ENCODE results near the gene KCTD5.
"Not testable (repeated sequence)": the region's sequence is repeated elsewhere in the genome, so short reads cannot be mapped to it uniquely, and the experiment has no call there.

KCTD5 gene

DNA sequence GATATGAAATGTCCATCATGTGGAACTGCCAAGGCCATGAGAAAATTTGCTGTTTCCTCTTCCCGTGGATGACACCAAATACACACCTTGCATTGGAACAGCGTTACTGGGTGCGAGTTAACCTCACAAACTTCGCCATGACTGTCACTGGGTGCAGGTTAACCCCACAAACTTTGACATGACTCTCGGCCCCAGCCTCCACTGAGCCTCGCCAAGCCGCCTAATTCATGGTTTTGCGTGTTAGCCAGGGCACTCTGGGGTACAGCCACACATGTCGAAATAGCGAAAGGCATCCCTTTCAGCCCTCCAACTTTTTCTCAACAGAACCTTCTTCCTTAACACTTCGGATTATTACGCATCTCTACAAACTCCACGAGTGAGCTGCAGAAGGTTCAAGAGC, 10.6 kb upstream of the KCTD5 start:
- DNase-seq (ENCODE audit: low read depth in 2 of 2, low spot score in 1 of 2): no peak

DNA sequence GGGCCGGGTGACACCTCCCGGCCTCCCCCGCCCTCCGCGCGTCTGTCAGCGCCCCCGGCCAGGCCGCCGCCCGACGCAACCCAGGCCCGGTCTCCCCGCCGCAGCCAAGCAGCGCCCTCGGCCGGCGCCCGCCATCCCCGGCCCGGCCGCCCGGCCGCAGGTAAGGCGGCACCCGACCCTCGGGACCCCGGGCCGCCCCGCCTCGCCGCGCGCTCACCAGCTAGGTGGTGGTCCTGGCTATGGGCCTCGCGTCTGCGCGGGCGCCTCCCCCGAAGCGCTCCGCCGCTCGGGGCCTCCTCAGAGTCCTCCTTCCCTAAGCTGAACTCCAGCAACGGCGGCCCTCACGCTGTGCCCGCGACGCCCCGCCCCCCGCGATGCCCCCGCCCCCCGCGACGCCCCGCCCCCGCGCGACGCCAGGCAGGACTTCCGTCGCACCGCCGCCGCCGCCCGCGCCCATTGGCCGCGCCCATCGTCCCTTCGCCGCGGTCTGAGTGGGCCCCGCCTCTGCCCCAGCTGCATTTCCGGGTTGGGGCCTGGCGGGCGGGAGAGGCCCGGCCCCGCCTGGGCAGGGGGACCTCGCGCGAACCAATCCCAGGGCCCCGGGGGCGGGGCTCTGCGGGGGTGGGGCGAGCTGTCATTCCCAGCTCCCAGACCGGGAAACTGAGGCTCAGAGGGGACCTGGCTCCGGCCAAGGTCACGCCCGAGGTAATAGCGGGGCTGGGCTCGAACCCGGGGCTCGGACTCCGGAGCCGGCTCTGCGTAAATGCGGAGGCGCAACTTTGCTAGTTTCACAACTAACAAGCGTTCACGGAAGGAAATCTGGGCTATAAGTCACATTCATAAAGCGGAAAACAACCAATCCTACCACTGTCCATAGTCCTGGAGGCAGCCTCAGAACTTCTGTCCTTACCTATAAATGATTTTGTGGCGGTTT, 9.0 kb upstream of the KCTD5 start:
- DNase-seq (ENCODE audit: low read depth in 2 of 2, low spot score in 1 of 2): peak; percentile 72 to 89

DNA sequence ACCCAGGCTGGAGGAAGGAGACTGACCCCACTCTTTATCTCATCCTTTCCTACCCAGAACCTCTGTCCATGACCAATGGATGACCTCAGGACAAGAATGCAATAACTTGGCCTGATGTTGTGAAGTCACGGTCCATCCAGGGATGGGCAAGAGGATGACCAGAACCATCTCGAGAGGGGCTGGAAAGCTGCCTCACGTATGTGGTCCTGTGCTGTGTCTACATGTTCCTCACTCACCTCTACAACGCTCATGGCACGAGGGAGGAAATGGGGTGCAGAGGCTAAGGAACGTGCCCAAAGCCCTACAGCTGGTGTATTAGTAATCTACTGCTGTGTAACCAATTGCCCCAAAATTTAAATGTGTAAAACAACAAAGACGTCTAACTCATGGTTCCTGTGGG, 7.3 kb upstream of the KCTD5 start:
- no peak for DNase-seq (ENCODE audit: low read depth in 2 of 2, low spot score in 1 of 2)

DNA sequence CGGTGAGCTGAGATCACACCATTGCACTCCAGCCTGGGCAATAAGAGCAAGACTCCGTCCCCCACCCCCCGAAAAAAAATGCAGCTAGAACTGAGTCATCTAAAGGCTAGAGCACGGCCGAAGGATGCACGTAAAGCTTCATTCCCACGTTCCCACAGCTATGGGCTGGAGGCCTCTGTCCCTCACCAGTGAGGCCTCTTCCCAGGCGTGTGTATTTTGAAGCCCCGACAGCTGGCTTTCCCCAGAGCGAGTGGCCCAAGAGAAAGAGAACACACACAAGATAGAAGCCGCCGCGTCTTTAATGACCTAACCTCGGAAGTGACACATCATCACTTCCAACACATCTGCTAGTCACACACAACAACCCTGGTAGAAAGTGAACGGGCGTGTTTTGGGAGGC, 6.6 kb upstream of the KCTD5 start:
- DNase-seq (ENCODE audit: low read depth in 2 of 2, low spot score in 1 of 2): no peak

DNA sequence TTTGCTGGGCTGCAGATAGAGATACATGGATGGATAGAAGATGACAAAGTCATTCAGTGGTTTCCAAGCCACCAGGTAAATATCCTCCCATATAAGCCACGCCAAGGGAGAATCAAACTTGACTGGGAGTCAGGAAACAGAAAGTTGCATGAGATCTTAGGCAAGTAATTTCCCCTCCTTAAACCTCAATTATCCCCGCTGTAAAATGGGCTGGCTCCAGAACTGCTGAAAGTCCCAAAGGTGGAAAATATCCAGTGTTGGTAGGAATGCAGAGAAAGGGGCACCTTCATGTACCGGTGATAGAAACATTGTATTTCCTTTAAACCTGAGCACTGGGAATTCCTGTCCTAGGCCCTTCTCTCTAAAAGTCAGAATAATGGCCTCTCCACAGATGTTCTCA, 5.4 kb upstream of the KCTD5 start:
- DNase-seq (ENCODE audit: low read depth in 2 of 2, low spot score in 1 of 2): not testable (repeated sequence)

DNA sequence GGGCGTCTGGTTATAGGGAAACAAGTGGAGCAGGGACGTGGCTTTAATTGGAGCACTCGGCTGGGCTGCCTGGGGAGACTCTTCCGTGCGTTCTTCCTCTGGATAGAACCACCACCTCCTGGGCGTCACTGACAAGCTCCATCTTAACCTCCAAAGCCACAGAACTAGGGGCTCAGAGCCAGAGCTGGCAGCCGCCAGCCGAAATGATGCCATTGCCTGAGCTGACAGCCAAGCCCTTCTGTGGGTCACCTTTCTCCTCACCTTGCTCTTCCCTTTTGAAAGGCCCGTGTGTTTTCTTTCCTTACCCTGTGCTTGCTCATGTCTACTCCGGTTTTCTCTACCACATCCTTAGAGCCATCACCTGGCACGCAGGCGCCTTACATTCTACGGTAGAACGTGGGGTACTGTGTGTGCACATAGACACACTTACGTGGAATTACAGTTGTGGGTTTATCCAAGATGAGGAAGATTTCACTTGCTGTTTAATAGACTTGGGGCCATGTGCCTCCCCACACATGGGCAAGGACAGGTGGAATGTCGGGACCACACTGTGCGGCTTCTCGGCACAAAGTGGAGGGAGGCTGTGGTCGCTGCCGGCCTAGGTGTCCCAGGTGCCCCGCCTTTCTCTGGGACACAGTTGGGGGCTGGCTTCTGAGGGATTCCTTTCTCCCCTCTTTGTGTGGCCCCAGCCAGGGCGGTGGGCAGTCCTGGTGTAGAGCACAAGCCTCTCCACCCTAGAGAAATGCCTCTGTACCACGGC, 3.9 kb upstream of the KCTD5 start:
- DNase-seq (ENCODE audit: low read depth in 2 of 2, low spot score in 1 of 2): not testable (repeated sequence)

DNA sequence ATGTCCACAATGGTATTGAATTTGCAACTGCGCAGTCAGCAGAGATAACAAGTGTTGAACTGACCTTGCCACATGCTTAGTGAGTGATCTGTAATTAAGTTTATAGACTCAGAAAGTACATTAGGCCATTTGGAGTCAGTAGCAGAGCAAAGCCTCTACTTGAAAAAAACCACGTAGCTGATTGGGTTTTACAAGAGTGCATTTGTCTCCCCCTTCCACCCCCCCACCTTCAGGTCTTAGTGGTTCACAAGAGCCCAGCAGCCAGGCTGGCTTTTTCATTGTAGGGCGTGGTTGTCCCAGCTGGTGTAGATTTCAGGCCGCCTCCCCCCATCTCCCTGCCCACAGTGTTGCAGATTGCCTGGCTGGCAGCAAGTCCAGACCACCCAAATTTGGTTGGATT, 2.4 kb upstream of the KCTD5 start:
- DNase-seq (ENCODE audit: low read depth in 2 of 2, low spot score in 1 of 2): not testable (repeated sequence)

DNA sequence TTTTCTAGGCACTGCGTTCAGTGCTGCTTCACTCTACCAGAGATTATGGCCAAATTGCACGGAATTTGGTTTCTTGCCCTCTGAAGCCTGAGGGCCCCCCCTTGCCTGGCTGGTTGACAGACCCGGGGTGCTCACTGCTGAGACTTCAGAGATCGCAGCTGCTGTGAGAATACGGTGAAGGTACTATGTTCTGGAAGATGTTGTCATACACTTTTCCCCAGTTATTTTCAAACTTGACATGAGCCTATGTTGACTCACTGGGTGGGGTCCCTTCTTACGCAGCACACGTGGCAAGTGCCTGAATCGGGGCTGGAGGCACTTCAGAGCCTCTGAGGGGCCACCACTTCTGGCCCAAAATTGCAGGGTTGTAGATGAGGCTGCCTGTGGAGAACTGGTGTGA, 2.0 kb upstream of the KCTD5 start:
- not testable (repeated sequence) for DNase-seq (ENCODE audit: low read depth in 2 of 2, low spot score in 1 of 2)

DNA sequence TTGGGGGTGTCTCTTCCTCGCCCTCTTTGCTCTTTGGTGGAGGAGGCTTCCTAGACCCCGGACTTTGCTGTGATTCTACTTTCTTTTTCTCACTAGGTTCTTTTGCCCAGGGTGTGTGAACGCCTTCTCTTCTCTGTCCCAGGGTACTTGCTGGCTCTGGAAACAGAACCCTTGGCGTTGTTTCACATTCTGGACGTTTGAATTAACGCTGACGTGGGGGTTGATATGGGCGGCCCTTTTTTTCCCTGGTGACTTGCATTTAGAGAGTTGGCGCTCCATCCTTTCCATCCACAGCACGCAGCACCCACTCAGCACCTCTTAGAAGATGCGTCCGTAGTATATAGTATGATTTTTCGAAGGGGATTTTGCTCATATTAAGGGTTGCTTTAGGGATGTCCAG, 718 bp downstream of the KCTD5 start:
- DNase-seq (ENCODE audit: low read depth in 2 of 2, low spot score in 1 of 2): not testable (repeated sequence)

DNA sequence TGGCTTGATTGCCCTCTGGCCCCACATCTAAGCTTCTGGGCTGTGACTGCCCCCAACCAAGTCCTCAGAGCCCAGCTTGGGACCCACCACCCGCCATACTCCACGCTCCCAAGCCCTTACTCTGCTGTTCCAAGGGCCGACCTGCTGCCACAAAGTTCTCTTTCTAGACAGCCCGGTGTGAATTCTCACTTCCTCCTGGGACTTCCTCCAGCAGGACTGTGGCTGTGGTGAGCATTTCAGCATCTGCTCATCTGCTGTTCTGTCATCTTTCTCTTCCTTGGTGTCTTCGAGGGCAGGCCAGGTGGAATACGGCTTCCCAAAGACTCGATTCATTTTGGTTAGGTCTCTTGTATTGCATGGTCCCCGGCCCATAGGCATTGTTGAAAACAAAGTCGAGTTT, 3.8 kb downstream of the KCTD5 start:
- DNase-seq (ENCODE audit: low read depth in 2 of 2, low spot score in 1 of 2): not testable (repeated sequence)

DNA sequence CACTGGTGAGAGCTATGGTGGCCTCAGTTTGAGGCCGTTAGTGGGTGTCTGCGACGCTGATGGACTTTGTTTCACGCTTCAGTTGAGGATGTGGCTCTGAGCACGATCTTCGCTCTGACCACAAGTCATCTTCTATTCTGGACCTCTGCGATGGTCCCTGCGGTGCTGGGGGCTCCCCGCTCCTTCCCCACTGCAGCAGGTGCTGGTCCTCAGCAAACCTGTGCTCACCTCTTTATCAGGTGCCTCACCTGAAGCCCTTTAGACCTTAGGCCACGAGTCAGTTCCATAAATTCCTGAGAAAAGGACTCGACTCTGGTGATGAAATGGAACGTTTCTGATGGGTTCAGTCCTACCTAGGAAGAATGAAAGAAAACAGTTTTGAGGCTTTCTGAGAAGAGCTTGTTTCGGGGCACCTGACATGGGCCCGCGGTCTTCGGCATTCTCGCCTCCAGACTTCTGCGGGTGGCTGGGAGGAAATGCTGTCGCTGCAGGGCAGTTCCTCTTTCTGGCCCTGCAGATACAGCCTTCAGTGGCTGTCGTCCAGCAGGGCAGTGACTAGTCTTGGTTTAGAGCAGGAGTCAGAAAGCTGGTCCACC, 4.7 kb downstream of the KCTD5 start:
- no peak for DNase-seq (ENCODE audit: low read depth in 2 of 2, low spot score in 1 of 2)

DNA sequence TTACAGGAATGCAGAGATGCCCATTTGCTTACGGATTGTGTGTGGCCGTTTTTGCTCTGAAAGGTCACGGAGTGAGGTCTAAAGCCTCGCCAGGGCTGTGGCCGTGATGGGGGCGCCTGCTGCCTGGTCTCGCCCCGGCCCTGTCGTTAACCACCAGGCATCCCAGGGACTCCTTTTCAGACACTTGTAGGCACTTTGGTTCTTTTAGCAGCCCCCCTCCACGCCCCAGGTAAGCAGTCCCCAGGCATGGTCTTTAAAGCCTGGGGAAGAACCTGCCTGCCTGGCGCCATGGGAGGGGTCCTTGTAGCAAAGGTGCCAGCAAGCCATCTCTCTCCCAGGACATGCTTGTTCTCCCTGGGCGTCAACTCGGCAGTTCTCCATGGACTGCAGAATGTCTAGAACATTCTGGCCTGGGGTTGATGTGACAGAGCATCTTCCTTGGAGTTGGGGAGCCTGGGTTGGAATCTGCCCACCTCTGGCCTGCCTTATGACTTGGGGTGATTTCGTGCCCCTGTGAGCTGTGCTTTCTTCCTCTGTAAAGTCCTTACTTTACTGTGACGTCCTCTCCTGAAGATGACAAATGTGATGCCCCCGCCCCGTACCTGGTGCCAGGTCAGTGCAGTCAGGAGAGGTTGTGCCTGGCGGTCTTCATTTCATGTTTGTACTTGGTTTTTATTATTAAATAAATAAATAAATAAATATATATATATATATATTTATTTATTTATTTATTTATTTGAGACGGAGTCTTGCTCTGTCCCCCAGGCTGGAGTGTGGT, 5.4 kb downstream of the KCTD5 start:
- DNase-seq (ENCODE audit: low read depth in 2 of 2, low spot score in 1 of 2): no peak

DNA sequence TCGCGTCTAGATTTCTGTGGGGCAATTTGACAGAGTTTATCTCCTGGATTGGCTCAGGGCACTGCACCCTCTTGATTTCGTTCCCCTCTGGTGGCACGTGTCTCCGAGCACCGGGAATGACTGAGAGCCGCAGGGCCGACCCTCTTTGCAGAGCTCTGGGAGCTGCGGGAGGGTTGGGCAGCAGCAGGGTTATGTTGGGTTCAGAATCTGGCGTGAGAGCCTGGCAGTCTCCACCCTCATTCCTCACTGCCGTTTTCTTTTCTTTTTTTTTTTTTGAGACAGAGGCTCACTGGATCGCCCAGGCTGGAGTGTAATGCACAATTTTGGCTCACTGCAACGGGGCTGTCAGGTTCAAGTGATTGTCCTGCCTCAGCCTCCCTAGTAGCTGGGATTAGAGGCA, 7.1 kb downstream of the KCTD5 start:
- DNase-seq (ENCODE audit: low read depth in 2 of 2, low spot score in 1 of 2): not testable (repeated sequence)

DNA sequence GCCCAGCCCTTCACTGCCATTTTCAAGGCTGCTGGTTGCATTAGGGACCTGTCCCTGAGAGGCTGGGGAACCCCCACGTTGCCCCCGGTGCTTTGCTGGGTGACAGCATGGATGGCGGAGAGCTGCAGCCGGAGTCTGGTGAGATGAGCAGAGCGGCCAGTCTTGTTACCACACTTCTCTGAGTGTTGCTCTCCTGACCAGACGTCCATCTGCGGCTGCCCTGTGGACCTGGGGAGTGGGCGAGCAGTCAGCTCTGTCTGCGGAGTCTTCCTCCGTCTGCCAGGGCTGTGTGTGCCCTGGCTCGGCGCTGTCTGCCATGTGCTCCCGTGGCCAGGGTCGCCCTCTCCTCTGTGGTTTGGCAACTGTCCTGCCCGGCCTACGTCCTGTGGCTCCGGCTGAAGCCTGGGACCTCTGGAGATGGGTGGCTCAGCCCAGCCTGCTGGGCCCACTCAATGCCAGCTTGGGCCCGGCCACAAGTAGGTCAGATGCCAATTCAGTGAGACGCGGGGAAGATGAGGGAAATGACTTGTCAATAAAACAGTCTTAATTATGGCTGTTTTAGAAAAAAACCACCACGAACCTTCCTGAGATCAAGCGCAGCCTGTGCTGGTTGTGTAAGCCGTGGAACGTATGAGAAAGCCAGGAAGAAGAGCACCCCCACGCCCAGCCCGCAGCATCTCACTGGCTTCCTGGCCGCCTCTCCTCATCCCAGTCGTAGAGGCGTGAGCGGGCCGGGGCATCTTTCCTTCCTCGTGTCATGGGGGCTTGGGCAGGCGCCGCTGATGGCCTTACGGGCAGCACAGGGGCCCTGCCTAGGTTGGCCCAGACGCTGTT, 7.9 kb downstream of the KCTD5 start:
- DNase-seq (ENCODE audit: low read depth in 2 of 2, low spot score in 1 of 2): no peak

DNA sequence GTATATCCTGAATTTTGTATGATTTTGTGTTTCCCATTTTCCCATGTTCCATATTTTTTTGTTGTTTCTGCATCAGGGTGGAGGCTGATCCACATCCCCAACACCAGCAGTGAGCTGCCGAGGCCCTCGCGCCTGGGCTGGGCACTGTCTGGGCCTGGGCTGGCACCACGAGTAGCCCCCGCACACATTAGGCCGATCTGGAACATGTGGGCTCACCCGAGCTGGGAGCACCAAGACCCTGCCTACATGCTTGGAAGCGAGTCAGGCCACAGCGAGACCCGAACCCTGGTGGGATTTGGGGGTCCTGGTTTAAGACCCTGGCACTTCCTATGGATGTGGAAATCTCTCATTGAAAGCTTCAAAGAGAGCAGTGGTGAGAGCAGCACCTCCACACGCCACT, 8.5 kb downstream of the KCTD5 start:
- DNase-seq (ENCODE audit: low read depth in 2 of 2, low spot score in 1 of 2): no peak

DNA sequence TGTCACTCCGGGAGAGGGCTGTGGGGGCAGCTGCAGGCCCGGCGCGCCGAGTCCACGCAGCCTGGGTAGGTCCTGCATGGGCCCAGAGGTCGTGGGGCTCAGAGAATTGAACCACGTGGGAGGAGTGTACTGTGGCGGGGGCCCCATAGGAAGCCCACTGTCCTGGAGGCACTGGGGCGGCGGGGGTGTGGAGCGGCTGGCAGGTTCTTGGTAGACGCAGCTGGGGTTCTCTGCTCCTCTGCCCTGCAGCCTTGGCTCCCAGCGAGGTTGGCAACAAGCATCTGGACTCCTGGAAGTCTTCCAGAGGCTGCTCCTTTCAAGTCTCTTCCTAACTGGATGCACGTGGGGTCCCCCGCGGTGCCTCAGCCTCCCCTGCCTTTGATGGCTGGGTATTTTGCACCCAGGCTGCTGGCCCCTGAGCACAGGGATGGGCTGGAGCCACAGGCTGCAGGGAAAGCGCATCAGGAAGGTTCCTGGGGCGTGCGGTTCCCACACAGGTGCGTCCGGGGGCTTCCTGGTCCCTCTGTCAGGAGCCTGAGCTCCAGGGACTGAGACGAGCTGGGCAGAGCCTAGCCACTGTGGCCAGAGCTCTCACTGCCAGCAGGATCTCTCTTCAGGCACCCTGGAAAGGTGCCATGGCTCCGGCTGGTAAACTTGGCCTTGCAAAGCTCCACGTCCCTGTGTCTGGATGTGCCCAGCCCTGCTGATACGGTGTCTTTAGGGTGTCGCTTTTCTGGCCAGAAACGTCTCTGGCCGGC, 9.3 kb downstream of the KCTD5 start:
- no peak for DNase-seq (ENCODE audit: low read depth in 2 of 2, low spot score in 1 of 2)

DNA sequence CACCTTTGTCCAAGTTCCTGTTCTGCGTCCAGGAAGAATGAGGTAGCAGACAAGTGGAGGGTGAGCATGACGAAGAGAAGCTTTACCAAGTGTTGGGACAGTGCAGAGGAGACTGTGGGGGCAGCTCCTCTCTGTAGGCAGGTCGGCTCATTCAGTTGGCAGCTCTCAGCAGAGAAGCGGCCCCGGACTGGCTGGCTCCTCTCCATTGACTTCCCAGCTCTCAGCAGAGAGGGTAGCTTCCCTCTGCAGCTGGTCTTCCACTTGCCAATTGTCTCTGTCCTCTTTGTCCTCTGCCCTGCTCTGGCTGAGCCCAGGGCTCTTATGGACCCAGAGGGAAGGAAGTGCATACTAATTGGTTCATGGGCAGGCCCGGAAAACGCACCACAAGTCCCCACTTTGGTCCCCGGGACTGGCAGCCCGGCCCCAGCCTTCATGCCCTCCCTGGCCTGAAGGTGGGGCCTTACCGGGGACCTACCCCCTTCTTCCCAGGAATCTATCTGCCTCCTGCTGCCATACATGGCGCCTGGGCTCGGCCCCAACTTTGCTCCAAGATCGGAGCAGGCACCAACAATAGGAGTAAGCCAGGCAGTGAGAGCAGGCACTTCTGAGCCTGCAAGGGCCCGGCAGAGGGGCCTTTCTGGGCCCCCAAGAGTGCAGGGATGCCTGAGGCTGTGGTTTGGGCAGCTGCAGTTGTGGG, 10.1 kb downstream of the KCTD5 start:
- DNase-seq (ENCODE audit: low read depth in 2 of 2, low spot score in 1 of 2): no peak

DNA sequence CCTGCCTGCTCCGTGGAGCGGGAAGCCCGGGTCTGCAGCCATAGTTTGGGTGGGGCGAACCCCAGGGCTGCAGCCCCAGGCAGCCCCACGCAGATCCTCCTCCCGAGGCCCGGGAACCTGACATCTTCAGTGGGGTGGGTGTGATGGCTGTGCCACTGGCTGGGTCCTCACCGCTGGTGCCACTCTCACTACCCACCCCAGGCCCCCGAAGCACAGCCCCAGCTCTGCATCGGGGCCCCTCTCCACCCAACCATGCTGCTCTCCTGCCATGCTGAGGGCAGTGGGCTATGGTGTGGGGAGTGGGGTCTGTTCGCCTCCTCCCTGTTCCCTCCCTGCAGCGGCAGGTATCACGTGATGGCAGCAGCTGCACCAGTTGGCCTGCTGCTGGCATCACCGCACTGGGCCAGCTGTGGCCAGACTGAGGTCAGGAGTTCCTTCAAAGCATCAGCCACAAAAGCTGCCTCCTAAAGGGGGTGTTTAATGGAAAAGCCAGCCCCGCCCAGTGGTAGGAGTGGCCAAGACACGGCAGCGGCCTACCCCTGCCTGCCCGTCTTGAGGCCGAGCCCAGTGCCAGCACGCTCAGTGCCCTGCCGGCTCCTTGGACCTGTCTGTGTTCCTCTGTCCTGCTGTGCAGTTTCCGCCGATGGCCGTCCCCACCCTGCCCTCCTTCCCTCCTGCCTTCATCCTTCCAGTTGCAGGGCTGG, 10.8 kb downstream of the KCTD5 start:
- no peak for DNase-seq (ENCODE audit: low read depth in 2 of 2, low spot score in 1 of 2)
